Upper lobe of left lung (tissue), 6 donors: ENCODE data around the gene TATDN2. TPM values are rescaled to one million over a fixed set of nuclear protein-coding genes. Genes with fewer than 3 reads are reported as not detected.

Experiments
- ATAC-seq, 2 donors: fragments of 200-7000 bp; cut with Tn5 transposase; one replicate each; pipeline ENCODE4 v1.9.1; 2022; ENCODE audit warnings: mild to moderate bottlenecking in 2 of 2, moderate library complexity in 2 of 2; ENCODE audit not compliant: low FRiP score in 2 of 2
- DNase-seq, 2 donors: peaks; one replicate each; pipeline ENCODE4 v3.0.0-alpha.2; 2019 to 2020
- H3K27ac ChIP-seq, 4 donors: fragments of 200-600 bp; sonication (generic); one replicate each; pipeline ENCODE4 v1.5.1; 2016 to 2019
- H3K27me3 ChIP-seq, 4 donors: fragments of 200-600 bp; sonication (generic); one replicate each; pipeline ENCODE4 v1.5.1; 2017 to 2019
- H3K36me3 ChIP-seq, 4 donors: fragments of 200-600 bp; sonication (generic); one replicate each; pipeline ENCODE4 v1.5.1; 2016 to 2019
- H3K4me1 ChIP-seq, 4 donors: fragments of 200-600 bp; sonication (generic); one replicate each; pipeline ENCODE4 v1.5.1; 2018 to 2019
- H3K4me3 ChIP-seq, 4 donors: fragments of 200-600 bp; sonication (generic); one replicate each; pipeline ENCODE4 v1.5.1; 2017 to 2019; ENCODE audit warnings: mild to moderate bottlenecking in 2 of 4, moderate library complexity in 1 of 4
- H3K9me3 ChIP-seq, 4 donors: fragments of 200-600 bp; sonication (generic); one replicate each; pipeline ENCODE4 v1.5.1; 2018 to 2019
- CTCF ChIP-seq, 6 experiments: fragments of 450-650 bp in 4 of 6; fragments of 200-600 bp in 2 of 6; sonication (generic) in 2 of 6; IDR thresholded peaks; one replicate each; pipeline ENCODE4 v1.5.1; 2016 to 2019; ENCODE audit warnings: antibody characterized with exemption in 6 of 6
- EP300 ChIP-seq, 4 donors: sonication (generic); formaldehyde crosslinking; IDR thresholded peaks; one replicate each; pipeline ENCODE4 v1.5.1; 2017; ENCODE audit warnings: antibody characterized with exemption in 4 of 4, control low read depth in 2 of 4
- POLR2A ChIP-seq, 4 donors: fragments of 450-650 bp; IDR thresholded peaks; one replicate each; pipeline ENCODE4 v1.5.1; 2016 to 2017; ENCODE audit warnings: antibody characterized with exemption in 4 of 4, mild to moderate bottlenecking in 2 of 4
- POLR2AphosphoS5 ChIP-seq, 2 donors: sonication (generic); formaldehyde crosslinking; IDR thresholded peaks; one replicate each; pipeline ENCODE4 v1.5.1; 2017; ENCODE audit warnings: antibody characterized with exemption in 2 of 2
- WGBS, 2 donors: methylation state at CpG; one replicate each; pipeline ENCODE4 v1.1.5; 2017 to 2018; 5-methylcytosine and 5-hydroxymethylcytosine counted together
- total RNA-seq, 6 donors: library from RNA; depleted of rRNA in 4 of 6; stranded (reverse); fragments of >200 nt in 4 of 6; gene quantifications; one replicate each; pipeline versions ENCODE4 v1.1.0 to v1.2.1, GENCODE V29; 2016 to 2021
- donor health status: DM: no; HTN: no; CAD: no; lungs with moderate emphysema.
- donor health status: DM: no; HTN: yes; CAD: no; lungs with severe emphysema.

Gene TATDN2
- total RNA-seq, 6 donors from 2014 or later, result 20.3 to 34.6 (median 26.0) TPM

- Histone ChIP-seq H3K36me3 (peaks cover 0 to 24% (median 7%) of the 10 kb centered on the region in 4 donors), H3K27me3 (no peaks in the 10 kb centered on the region), H3K4me3 (no peak overlapping the region), H3K27ac (peak overlapping the region in 2 of 4 donors; percentile 21 to 49), H3K4me1 (peaks cover 14 to 29% (median 17%) of the 10 kb centered on the region in 4 donors), H3K9me3 (peaks cover 0 to 11% (median 0%) of the 10 kb centered on the region in 4 donors)
- DNase-seq, result no peak
- 66 to 86% methylated on average over 9 of the region's 9 CpGs for WGBS, 2 donors
- no peak for ATAC-seq
- TF ChIP-seq CTCF (IDR thresholded peaks at IDR 0.05), result no peak
- no peak for TF ChIP-seq POLR2A (IDR thresholded peaks at IDR 0.05)
- no peak for TF ChIP-seq EP300 (IDR thresholded peaks at IDR 0.05)
- TF ChIP-seq POLR2AphosphoS5 (IDR thresholded peaks at IDR 0.05), result no peak
Measured at GRCh38 chr3:10219737-10220136, 28.5 kb upstream of the TATDN2 start.

GRCh38 chr3:10223676-10224639 lies 24.3 kb upstream of the TATDN2 start:
- Histone ChIP-seq H3K4me3 (no peak overlapping the region), H3K27me3 (no peaks in the 10 kb centered on the region), H3K4me1 (peaks cover 24 to 38% (median 29%) of the 10 kb centered on the region in 4 donors), H3K27ac (peak overlapping the region in 3 of 4 donors; percentile 49 to 53 (median 52)), H3K9me3 (no peaks in the 10 kb centered on the region), H3K36me3 (peaks cover 0 to 31% (median 5%) of the 10 kb centered on the region in 4 donors)
- DNase-seq (peak in 1 of 2 donors; percentile 33), ATAC-seq (peak in 1 of 2 donors; percentile 16)
- TF ChIP-seq EP300 (IDR thresholded peaks at IDR 0.05) (no peak), POLR2AphosphoS5 (IDR thresholded peaks at IDR 0.05) (no peak), CTCF (IDR thresholded peaks at IDR 0.05) (no peak), POLR2A (IDR thresholded peaks at IDR 0.05) (no peak)
- 66 to 81% methylated on average over 10 of the region's 10 CpGs for WGBS, 2 donors

GRCh38 chr3:10224794-10225665 lies 23.2 kb upstream of the TATDN2 start:
- DNase-seq (peak in 1 of 2 donors; percentile 81), ATAC-seq (peak; percentile 82 to 89)
- H3K36me3 ChIP-seq, result peaks cover 0 to 31% (median 5%) of the 10 kb centered on the region in 4 donors
- no peaks in the 10 kb centered on the region for H3K9me3 ChIP-seq
- peak overlapping the region in 3 of 4 donors; percentile 5 to 38 (median 26) for H3K27ac ChIP-seq
- no peaks in the 10 kb centered on the region for H3K27me3 ChIP-seq
- H3K4me3 ChIP-seq, result no peak overlapping the region
- 31 to 45% methylated on average over 4 of the region's 4 CpGs for WGBS, 2 donors
- H3K4me1 ChIP-seq, result peaks cover 24 to 41% (median 30%) of the 10 kb centered on the region in 4 donors
- TF ChIP-seq EP300 (IDR thresholded peaks at IDR 0.05), result peak in 2 of 4 donors; percentile 74
- no peak for TF ChIP-seq POLR2A (IDR thresholded peaks at IDR 0.05)
- TF ChIP-seq POLR2AphosphoS5 (IDR thresholded peaks at IDR 0.05), result peak; percentile 76 to 94
- TF ChIP-seq CTCF (IDR thresholded peaks at IDR 0.05), result peak; percentile 76 to 90 (median 82)

- peaks cover 24 to 32% (median 28%) of the 10 kb centered on the region in 4 donors for H3K4me1 ChIP-seq
- H3K36me3 ChIP-seq, result peaks cover 0 to 31% (median 5%) of the 10 kb centered on the region in 4 donors
Measured at GRCh38 chr3:10226293-10226692, 22.0 kb upstream of the TATDN2 start.

More at GRCh38 chr3:10226293-10226692, 22.0 kb upstream of the TATDN2 start:
- H3K27me3 ChIP-seq, result no peaks in the 10 kb centered on the region
- ATAC-seq (no peak), DNase-seq (no peak)
- H3K27ac ChIP-seq, result no peak overlapping the region
- no peaks in the 10 kb centered on the region for H3K9me3 ChIP-seq
- H3K4me3 ChIP-seq, result no peak overlapping the region
- TF ChIP-seq POLR2A (IDR thresholded peaks at IDR 0.05), result no peak
- no peak for TF ChIP-seq POLR2AphosphoS5 (IDR thresholded peaks at IDR 0.05)
- 82 to 84% methylated on average over 10 of the region's 10 CpGs for WGBS, 2 donors
